GM08714 (cell line): ENCODE data around the gene EDN2.
A peak's percentile ranks its signal among the peaks of the same experiment; 100 is the strongest.

ENCODE experiments used
- H3K4me3 ChIP-seq: fragments of 200-500 bp; sonication (Bioruptor generic); 2 replicates; pipeline ENCODE4 v1.5.1; 2014; ENCODE audit warnings: mild to moderate bottlenecking, low read length, inconsistent platforms
- ZNF274 ChIP-seq: IDR thresholded peaks from 2 replicates; pipeline ENCODE4 v1.6.1; 2012; ENCODE audit warnings: mild to moderate bottlenecking, low read depth, low read length

EDN2 gene

GRCh38 chr1:41523949-41524675 lies 39.6 kb upstream of the EDN2 start:
- no peak overlapping the region for H3K4me3 ChIP-seq
- no peak for TF ChIP-seq ZNF274

- no peak overlapping the region for H3K4me3 ChIP-seq
- no peak for TF ChIP-seq ZNF274
Measured at GRCh38 chr1:41523071-41523470, 38.6 kb upstream of the EDN2 start.

GRCh38 chr1:41521766-41522165 lies 37.3 kb upstream of the EDN2 start:
- no peak overlapping the region for H3K4me3 ChIP-seq
- TF ChIP-seq ZNF274, result no peak

GRCh38 chr1:41520951-41521752 lies 36.7 kb upstream of the EDN2 start:
- TF ChIP-seq ZNF274, result no peak
- H3K4me3 ChIP-seq, result no peak overlapping the region

GRCh38 chr1:41519667-41520066 lies 35.2 kb upstream of the EDN2 start:
- no peak for TF ChIP-seq ZNF274
- no peak overlapping the region for H3K4me3 ChIP-seq

- H3K4me3 ChIP-seq, result no peak overlapping the region
- TF ChIP-seq ZNF274, result no peak
Measured at GRCh38 chr1:41518471-41518870, 34.0 kb upstream of the EDN2 start.

- no peak for TF ChIP-seq ZNF274
Measured at GRCh38 chr1:41517062-41517438, 32.6 kb upstream of the EDN2 start.

GRCh38 chr1:41516168-41517061 lies 31.9 kb upstream of the EDN2 start:
- H3K4me3 ChIP-seq, result peak overlapping the region; percentile 5; the same call in 1 of the 2 replicates
- no peak for TF ChIP-seq ZNF274

More at GRCh38 chr1:41517062-41517438, 32.6 kb upstream of the EDN2 start:
- H3K4me3 ChIP-seq, result no peak overlapping the region

- no peak for TF ChIP-seq ZNF274
- H3K4me3 ChIP-seq, result no peak overlapping the region
Measured at GRCh38 chr1:41515778-41516167, 31.3 kb upstream of the EDN2 start.

- H3K4me3 ChIP-seq, result no peak overlapping the region
- no peak for TF ChIP-seq ZNF274
Measured at GRCh38 chr1:41515131-41515678, 30.7 kb upstream of the EDN2 start.

- H3K4me3 ChIP-seq, result no peak overlapping the region
- TF ChIP-seq ZNF274, result no peak
Measured at GRCh38 chr1:41514381-41514780, 29.9 kb upstream of the EDN2 start.

GRCh38 chr1:41513383-41513735 lies 28.9 kb upstream of the EDN2 start:
- TF ChIP-seq ZNF274, result no peak
- H3K4me3 ChIP-seq, result no peak overlapping the region

- H3K4me3 ChIP-seq, result no peak overlapping the region
- no peak for TF ChIP-seq ZNF274
Measured at GRCh38 chr1:41512701-41513382, 28.4 kb upstream of the EDN2 start.

- H3K4me3 ChIP-seq, result no peak overlapping the region
- no peak for TF ChIP-seq ZNF274
Measured at GRCh38 chr1:41511239-41511540, 26.7 kb upstream of the EDN2 start.
